NB4 (cell line): ENCODE data around the gene PCDHGB3.
"Not testable (repeated sequence)": the region's sequence is repeated elsewhere in the genome, so short reads cannot be mapped to it uniquely, and the experiment has no call there.

Source experiments
- DNase-seq: peaks from one replicate; pipeline ENCODE4 v3.0.0; 2010; ENCODE audit warnings: low read depth
- H3K4me3 ChIP-seq: one replicate; pipeline ENCODE4 v1.5.1; 2011; ENCODE audit warnings: mild to moderate bottlenecking, low read depth, low read length, moderate library complexity
- MYC ChIP-seq: IDR thresholded peaks from 2 replicates; pipeline ENCODE4 v1.6.1; 2011; ENCODE audit warnings: low read depth, low read length
- POLR2A ChIP-seq: IDR thresholded peaks from 2 replicates; pipeline ENCODE4 v1.6.1; 2011; ENCODE audit warnings: mild to moderate bottlenecking; ENCODE audit not compliant: insufficient read length; ENCODE audit errors: extremely low read depth
- TF ChIP-seq, protein P1 (sequence below): IDR thresholded peaks from 2 replicates; pipeline ENCODE4 v1.6.1; 2011; ENCODE audit warnings: low read depth, low read length
- TF ChIP-seq, protein P2 (sequence below): IDR thresholded peaks from one replicate; pipeline ENCODE4 v1.5.1; 2012; ENCODE audit warnings: low read depth, low read length

The PCDHGB3 gene

DNA sequence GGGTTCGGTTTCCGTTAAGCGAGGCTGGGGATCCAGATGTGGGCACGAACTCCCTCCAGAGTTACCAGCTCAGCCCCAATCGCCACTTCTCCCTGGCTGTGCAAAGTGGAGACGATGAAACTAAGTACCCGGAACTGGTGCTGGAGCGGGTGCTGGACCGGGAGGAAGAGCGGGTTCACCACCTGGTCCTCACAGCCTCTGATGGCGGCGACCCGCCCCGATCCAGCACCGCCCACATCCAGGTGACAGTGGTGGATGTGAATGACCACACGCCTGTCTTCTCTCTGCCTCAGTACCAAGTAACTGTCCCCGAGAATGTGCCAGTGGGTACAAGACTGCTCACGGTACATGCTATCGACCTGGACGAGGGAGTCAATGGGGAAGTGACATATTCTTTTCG, 13.3 kb downstream of the PCDHGB3 start:
- H3K4me3 ChIP-seq = no peak overlapping the region
- TF ChIP-seq MYC = no peak
- TF ChIP-seq, protein P1, sequence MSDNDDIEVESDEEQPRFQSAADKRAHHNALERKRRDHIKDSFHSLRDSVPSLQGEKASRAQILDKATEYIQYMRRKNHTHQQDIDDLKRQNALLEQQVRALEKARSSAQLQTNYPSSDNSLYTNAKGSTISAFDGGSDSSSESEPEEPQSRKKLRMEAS = no peak
- TF ChIP-seq, protein P2, sequence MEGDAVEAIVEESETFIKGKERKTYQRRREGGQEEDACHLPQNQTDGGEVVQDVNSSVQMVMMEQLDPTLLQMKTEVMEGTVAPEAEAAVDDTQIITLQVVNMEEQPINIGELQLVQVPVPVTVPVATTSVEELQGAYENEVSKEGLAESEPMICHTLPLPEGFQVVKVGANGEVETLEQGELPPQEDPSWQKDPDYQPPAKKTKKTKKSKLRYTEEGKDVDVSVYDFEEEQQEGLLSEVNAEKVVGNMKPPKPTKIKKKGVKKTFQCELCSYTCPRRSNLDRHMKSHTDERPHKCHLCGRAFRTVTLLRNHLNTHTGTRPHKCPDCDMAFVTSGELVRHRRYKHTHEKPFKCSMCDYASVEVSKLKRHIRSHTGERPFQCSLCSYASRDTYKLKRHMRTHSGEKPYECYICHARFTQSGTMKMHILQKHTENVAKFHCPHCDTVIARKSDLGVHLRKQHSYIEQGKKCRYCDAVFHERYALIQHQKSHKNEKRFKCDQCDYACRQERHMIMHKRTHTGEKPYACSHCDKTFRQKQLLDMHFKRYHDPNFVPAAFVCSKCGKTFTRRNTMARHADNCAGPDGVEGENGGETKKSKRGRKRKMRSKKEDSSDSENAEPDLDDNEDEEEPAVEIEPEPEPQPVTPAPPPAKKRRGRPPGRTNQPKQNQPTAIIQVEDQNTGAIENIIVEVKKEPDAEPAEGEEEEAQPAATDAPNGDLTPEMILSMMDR = no peak
- no peak for TF ChIP-seq POLR2A
- no peak for DNase-seq

DNA sequence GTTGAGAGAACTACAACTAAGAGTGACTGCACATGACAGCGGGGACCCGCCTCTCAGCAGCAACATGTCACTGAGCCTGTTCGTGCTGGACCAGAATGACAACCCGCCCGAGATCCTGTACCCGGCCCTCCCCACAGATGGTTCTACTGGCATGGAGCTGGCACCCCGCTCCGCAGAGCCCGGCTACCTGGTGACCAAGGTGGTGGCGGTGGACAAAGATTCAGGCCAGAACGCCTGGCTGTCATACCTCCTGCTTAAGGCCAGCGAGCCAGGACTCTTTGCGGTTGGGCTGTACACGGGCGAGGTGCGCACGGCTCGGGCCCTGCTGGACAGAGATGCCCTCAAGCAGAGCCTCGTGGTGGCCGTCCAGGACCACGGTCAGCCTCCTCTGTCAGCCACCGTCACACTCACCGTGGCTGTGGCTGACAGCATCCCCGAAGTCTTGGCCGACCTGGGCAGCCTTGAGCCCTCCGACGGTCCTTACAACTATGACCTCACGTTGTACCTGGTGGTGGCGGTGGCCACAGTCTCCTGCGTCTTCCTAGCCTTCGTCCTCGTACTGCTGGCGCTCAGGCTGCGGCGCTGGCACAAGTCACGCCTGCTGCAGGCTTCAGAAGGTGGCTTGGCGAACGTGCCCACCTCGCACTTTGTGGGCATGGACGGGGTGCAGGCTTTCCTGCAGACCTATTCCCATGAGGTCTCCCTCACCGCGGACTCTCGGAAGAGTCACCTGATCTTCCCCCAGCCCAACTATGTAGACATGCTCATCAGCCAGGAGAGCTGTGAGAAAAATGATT, 14.6 kb downstream of the PCDHGB3 start:
- no peak for DNase-seq
- no peak overlapping the region for H3K4me3 ChIP-seq
- TF ChIP-seq POLR2A (no peak), MYC (no peak)
- TF ChIP-seq, protein P1 = no peak
- TF ChIP-seq, protein P2 = no peak

DNA sequence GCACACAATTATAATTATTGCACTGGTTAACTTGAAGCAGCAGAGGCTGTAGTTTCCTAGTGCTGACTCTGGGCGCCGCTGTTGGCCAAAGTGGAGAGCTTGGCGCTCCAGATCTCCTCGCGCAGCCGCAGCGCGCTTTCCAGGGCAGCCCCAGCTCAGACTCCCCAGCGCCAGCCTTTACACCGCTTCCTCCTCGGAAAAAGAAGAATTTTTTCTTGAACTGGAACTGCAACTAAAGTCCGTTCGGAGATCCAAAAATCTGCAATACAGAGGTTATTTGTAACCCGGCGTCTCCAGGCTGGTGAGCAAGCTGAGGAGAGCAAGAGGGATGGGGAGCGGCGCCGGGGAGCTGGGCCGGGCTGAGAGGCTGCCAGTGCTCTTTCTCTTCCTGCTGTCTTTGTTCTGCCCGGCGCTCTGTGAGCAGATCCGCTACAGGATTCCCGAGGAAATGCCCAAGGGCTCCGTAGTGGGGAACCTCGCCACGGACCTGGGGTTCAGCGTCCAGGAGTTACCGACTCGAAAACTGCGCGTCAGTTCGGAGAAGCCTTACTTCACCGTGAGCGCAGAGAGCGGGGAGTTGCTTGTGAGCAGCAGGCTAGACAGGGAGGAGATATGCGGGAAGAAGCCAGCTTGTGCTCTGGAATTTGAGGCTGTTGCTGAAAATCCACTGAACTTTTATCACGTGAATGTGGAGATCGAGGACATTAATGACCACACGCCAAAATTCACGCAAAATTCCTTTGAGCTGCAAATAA, 17.7 kb downstream of the PCDHGB3 start, which contains the start of gene PCDHGB4:
Gene PCDHGB4, plus strand, starts transcription at position 142 of the 755 bp plus-strand sequence. Its CDS starts 187 bp downstream, at position 329.
- not testable (repeated sequence) for H3K4me3 ChIP-seq, DNase-seq

DNA sequence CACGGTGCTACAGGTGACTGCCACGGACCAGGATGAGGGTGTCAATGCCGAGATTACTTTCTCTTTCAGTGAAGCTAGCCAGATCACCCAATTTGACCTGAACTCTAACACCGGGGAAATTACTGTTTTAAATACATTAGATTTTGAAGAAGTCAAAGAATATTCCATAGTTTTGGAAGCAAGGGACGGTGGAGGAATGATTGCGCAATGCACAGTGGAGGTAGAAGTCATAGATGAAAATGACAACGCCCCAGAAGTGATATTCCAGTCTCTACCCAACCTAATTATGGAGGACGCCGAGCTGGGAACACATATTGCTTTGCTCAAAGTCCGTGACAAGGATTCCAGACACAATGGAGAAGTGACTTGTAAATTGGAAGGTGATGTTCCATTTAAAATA, 18.6 kb downstream of the PCDHGB3 start:
- no peak for DNase-seq
- H3K4me3 ChIP-seq = no peak overlapping the region
- TF ChIP-seq, protein P2 = no peak
- TF ChIP-seq, protein P1 = no peak
- no peak for TF ChIP-seq POLR2A
- no peak for TF ChIP-seq MYC

DNA sequence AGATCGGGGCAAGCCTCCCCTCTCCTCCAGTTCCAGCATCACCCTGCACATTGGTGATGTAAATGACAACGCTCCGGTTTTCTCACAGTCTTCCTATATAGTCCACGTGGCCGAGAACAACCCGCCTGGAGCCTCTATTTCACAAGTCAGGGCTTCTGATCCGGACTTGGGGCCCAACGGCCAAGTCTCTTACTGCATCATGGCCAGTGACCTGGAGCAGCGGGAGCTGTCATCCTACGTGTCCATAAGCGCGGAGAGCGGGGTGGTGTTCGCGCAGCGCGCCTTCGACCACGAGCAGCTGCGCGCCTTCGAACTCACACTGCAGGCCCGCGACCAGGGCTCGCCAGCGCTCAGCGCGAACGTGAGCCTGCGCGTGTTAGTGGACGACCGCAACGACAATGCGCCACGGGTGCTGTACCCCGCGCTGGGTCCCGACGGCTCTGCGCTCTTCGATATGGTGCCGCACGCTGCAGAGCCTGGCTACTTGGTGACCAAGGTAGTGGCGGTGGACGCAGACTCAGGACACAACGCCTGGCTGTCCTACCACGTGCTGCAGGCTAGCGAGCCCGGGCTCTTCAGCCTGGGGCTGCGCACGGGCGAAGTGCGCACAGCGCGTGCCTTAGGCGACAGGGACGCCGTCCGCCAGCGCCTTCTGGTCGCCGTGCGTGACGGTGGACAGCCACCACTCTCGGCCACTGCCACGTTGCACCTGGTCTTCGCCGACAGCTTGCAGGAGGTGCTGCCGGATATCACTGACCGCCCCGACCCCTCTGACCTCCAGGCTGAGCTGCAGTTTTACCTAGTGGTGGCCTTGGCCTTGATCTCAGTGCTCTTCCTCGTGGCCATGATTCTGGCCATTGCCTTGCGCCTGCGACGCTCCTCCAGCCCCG, 19.4 kb downstream of the PCDHGB3 start:
- H3K4me3 ChIP-seq = no peak overlapping the region
- no peak for DNase-seq
- TF ChIP-seq MYC (no peak), POLR2A (no peak)
- TF ChIP-seq, protein P2 = no peak
- TF ChIP-seq, protein P1 = no peak
